ENCODE results near the gene ERCC6L2.

ERCC6L2 gene

GRCh38 chr9:95887926-95888497 is 12.5 kb downstream of the ERCC6L2 start:
- Histone ChIP-seq H2AFZ (ENCODE audit: low read length) (no peak overlapping the region), H3K4me2 (ENCODE audit: low read length) (no peak overlapping the region), H3K27me3 (ENCODE audit: insufficient read depth, low read length) (no peaks in the 10 kb centered on the region), H3K9me3 (ENCODE audit: low read length) (peaks cover 2% of the 10 kb centered on the region; the same call in 1 of the 2 replicates), H3K4me3 (ENCODE audit: low read depth, low read length, poor library complexity, severe bottlenecking) (no peak overlapping the region), H3K36me3 (ENCODE audit: insufficient read depth, low read length) (peaks cover 11% of the 10 kb centered on the region), H3K4me1 (ENCODE audit: insufficient read depth, low read length, severe bottlenecking) (peaks cover 8% of the 10 kb centered on the region), H3F3A (ENCODE audit: insufficient read depth, low read length) (no peaks in the 10 kb centered on the region), H3K79me2 (ENCODE audit: insufficient read depth, low read length) (no peaks in the 10 kb centered on the region), H3K9ac (ENCODE audit: low read length) (no peak overlapping the region), H4K20me1 (ENCODE audit: insufficient read depth, low read length) (no peaks in the 10 kb centered on the region), H3K27ac (ENCODE audit: low read depth, low read length, poor library complexity, severe bottlenecking) (no peak overlapping the region), H3K9me2 (ENCODE audit: low read depth, low read length) (no peaks in the 10 kb centered on the region)
- TF ChIP-seq EZH2 (IDR thresholded peaks at IDR 0.05; ENCODE audit: borderline replicate concordance, low read length) (no peak), CTCF (IDR thresholded peaks at IDR 0.05; ENCODE audit: low read length) (no peak)

- no peak overlapping the region for H3K4me3 ChIP-seq (ENCODE audit: low read depth, low read length, poor library complexity, severe bottlenecking)
- H3K9me3 ChIP-seq (ENCODE audit: low read length), result peaks cover 2% of the 10 kb centered on the region; the same call in 1 of the 2 replicates
- H3K4me1 ChIP-seq (ENCODE audit: insufficient read depth, low read length, severe bottlenecking), result peaks cover 8% of the 10 kb centered on the region
- H3K36me3 ChIP-seq (ENCODE audit: insufficient read depth, low read length), result no peaks in the 10 kb centered on the region
- no peaks in the 10 kb centered on the region for H3K9me2 ChIP-seq (ENCODE audit: low read depth, low read length)
- no peak overlapping the region for H2AFZ ChIP-seq (ENCODE audit: low read length)
- H4K20me1 ChIP-seq (ENCODE audit: insufficient read depth, low read length), result no peaks in the 10 kb centered on the region
- H3K27me3 ChIP-seq (ENCODE audit: insufficient read depth, low read length), result no peaks in the 10 kb centered on the region
- no peak overlapping the region for H3K4me2 ChIP-seq (ENCODE audit: low read length)
- H3K27ac ChIP-seq (ENCODE audit: low read depth, low read length, poor library complexity, severe bottlenecking), result no peak overlapping the region
- H3K79me2 ChIP-seq (ENCODE audit: insufficient read depth, low read length), result no peaks in the 10 kb centered on the region
- TF ChIP-seq CTCF (IDR thresholded peaks at IDR 0.05; ENCODE audit: low read length), result no peak
- no peak for TF ChIP-seq EZH2 (IDR thresholded peaks at IDR 0.05; ENCODE audit: borderline replicate concordance, low read length)
- no peak overlapping the region for H3K9ac ChIP-seq (ENCODE audit: low read length)
- H3F3A ChIP-seq (ENCODE audit: insufficient read depth, low read length), result no peaks in the 10 kb centered on the region
These were observed 15.1 kb downstream of the ERCC6L2 start for GRCh38 chr9:95890594-95890993.

GRCh38 chr9:95891067-95891671 is 15.7 kb downstream of the ERCC6L2 start:
- no peaks in the 10 kb centered on the region for H3K9me2 ChIP-seq (ENCODE audit: low read depth, low read length)
- no peaks in the 10 kb centered on the region for H4K20me1 ChIP-seq (ENCODE audit: insufficient read depth, low read length)
- no peak overlapping the region for H3K27ac ChIP-seq (ENCODE audit: low read depth, low read length, poor library complexity, severe bottlenecking)
- peaks cover 2% of the 10 kb centered on the region; the same call in 1 of the 2 replicates for H3K9me3 ChIP-seq (ENCODE audit: low read length)
- no peaks in the 10 kb centered on the region for H3K27me3 ChIP-seq (ENCODE audit: insufficient read depth, low read length)
- H3K79me2 ChIP-seq (ENCODE audit: insufficient read depth, low read length), result no peaks in the 10 kb centered on the region
- H3F3A ChIP-seq (ENCODE audit: insufficient read depth, low read length), result no peaks in the 10 kb centered on the region
- H3K4me2 ChIP-seq (ENCODE audit: low read length), result no peak overlapping the region
- no peaks in the 10 kb centered on the region for H3K36me3 ChIP-seq (ENCODE audit: insufficient read depth, low read length)
- peaks cover 8% of the 10 kb centered on the region for H3K4me1 ChIP-seq (ENCODE audit: insufficient read depth, low read length, severe bottlenecking)
- TF ChIP-seq CTCF (IDR thresholded peaks at IDR 0.05; ENCODE audit: low read length) (no peak), EZH2 (IDR thresholded peaks at IDR 0.05; ENCODE audit: borderline replicate concordance, low read length) (no peak)
- H3K9ac ChIP-seq (ENCODE audit: low read length), result no peak overlapping the region
- no peak overlapping the region for H3K4me3 ChIP-seq (ENCODE audit: low read depth, low read length, poor library complexity, severe bottlenecking)
- no peak overlapping the region for H2AFZ ChIP-seq (ENCODE audit: low read length)

All from OCI-LY1 (cell line).